Left lung (tissue), 10 donors: Measurements from ENCODE around the gene MLLT1. TPM values are rescaled to one million over a fixed set of nuclear protein-coding genes. Genes with fewer than 3 reads are reported as not detected.

Source experiments
- ATAC-seq: fragments of 200-7000 bp; cut with Tn5 transposase; one replicate; pipeline ENCODE4 v1.9.1; 2020; ENCODE audit warnings: moderate library complexity
- DNase-seq, 4 donors: peaks; one replicate each; pipeline ENCODE4 v3.0.0-alpha.2; 2013 to 2020
- H3K27ac ChIP-seq, 2 donors: fragments of 200-600 bp; sonication (generic) in 1 of 2; one replicate each; pipeline versions ENCODE4 v1.5.0 to v1.8.0; 2020 to 2021
- H3K27me3 ChIP-seq, 2 donors: fragments of 200-600 bp; sonication (generic) in 1 of 2; one replicate each; pipeline versions ENCODE4 v1.5.0 to v1.8.0; 2020 to 2021
- H3K36me3 ChIP-seq, 2 donors: fragments of 200-600 bp; sonication (generic) in 1 of 2; one replicate each; pipeline versions ENCODE4 v1.5.0 to v1.8.0; 2020 to 2021
- H3K4me1 ChIP-seq, 2 donors: fragments of 200-600 bp; one replicate each; pipeline ENCODE4 v1.8.0; 2021
- H3K4me3 ChIP-seq, 2 donors: fragments of 200-600 bp; sonication (generic) in 1 of 2; one replicate each; pipeline versions ENCODE4 v1.5.0 to v1.8.0; 2020 to 2021; ENCODE audit warnings: mild to moderate bottlenecking in 1 of 2
- H3K9me3 ChIP-seq, 2 donors: fragments of 200-600 bp; sonication (generic) in 1 of 2; one replicate each; pipeline versions ENCODE4 v1.5.0 to v1.8.0; 2020 to 2021
- CTCF ChIP-seq, 2 donors: fragments of 200-600 bp; sonication (generic) in 1 of 2; IDR thresholded peaks; one replicate each; pipeline versions ENCODE4 v1.5.0 to v1.8.0; 2021; ENCODE audit warnings: antibody characterized with exemption in 2 of 2
- intact Hi-C, 2 donors: fragments of 100-400 bp; cut with DNase I; formaldehyde crosslinking; loops; one replicate each; pipeline versions ENCODE4 v1.11.2 to v1.14.2; 2022
- polyA plus RNA-seq, 6 donors: library from polyadenylated mRNA; unstranded; fragments of 120-200 nt; gene quantifications; one replicate each; pipeline ENCODE4 v1.2.1, GENCODE V29; 2013; ENCODE audit not compliant: insufficient read length in 6 of 6
- total RNA-seq, 2 donors: library from RNA; stranded (reverse); fragmentation: NEBNext Ultra II Directional; extraction: Animal tissue kit (Norgen Biotek cat#: 25700); gene quantifications; one replicate each; pipeline ENCODE4 v1.2.1, GENCODE V29; 2021
- donor health status: DM: no; HTN: yes; CAD: no.
- donor health status: DM: no; HTN: no; CAD: no.

Gene MLLT1
- total and polyA plus RNA-seq, 8 donors: 69.3 to 106 (median 81.4) TPM

GRCh38 chr19:6264803-6265202 lies 15.0 kb downstream of the MLLT1 start:
- peaks cover 0 to 89% of the 10 kb centered on the region in 2 donors for H3K36me3 ChIP-seq
- no peak for ATAC-seq
- H3K27me3 ChIP-seq: no peaks in the 10 kb centered on the region
- no peak for DNase-seq
- no peaks in the 10 kb centered on the region for H3K9me3 ChIP-seq
- peaks cover 15 to 77% of the 10 kb centered on the region in 2 donors for H3K4me1 ChIP-seq
- H3K4me3 ChIP-seq: no peak overlapping the region
- no peak for TF ChIP-seq CTCF (IDR thresholded peaks at IDR 0.05)
- H3K27ac ChIP-seq: peak overlapping the region in 1 of 2 donors; percentile 23
- intact Hi-C loops: no loop called here

GRCh38 chr19:6263735-6264444 lies 15.9 kb downstream of the MLLT1 start:
- DNase-seq (no peak), ATAC-seq (no peak)
- Histone ChIP-seq H3K27ac (peak overlapping the region in 1 of 2 donors; percentile 23), H3K27me3 (no peaks in the 10 kb centered on the region), H3K9me3 (no peaks in the 10 kb centered on the region), H3K36me3 (peaks cover 0 to 89% of the 10 kb centered on the region in 2 donors), H3K4me3 (no peak overlapping the region), H3K4me1 (peaks cover 6 to 74% of the 10 kb centered on the region in 2 donors)
- no peak for TF ChIP-seq CTCF (IDR thresholded peaks at IDR 0.05)
- intact Hi-C loops: no loop called here

DNA sequence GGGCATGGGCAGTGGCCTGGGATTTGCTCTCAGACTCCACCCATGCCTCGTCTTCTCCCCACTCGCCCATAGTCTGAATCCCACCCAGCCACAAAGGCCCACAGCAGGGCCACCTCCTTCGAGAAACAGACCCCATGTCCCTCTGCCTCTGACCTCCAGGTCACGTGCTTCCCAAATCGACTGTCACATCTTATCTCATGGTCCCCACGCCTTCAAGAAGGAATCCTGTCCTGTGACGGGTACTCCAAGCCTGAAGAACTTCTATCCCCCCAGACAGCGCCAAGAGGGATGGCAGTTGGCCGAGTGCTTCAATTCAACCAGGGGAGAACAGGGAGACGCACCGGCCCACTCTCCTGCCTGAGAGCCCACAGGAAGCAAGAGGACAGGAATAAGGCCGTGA lies 16.5 kb downstream of the MLLT1 start:
- H3K36me3 ChIP-seq: peaks cover 0 to 89% of the 10 kb centered on the region in 2 donors
- H3K9me3 ChIP-seq: no peaks in the 10 kb centered on the region
- ATAC-seq (no peak), DNase-seq (no peak)
- intact Hi-C loops: no loop called here
- H3K27ac ChIP-seq: no peak overlapping the region
- H3K4me3 ChIP-seq: no peak overlapping the region
- no peak for TF ChIP-seq CTCF (IDR thresholded peaks at IDR 0.05)
- H3K4me1 ChIP-seq: peaks cover under 1 to 68% of the 10 kb centered on the region in 2 donors
- no peaks in the 10 kb centered on the region for H3K27me3 ChIP-seq

- DNase-seq: no peak
- no peak for TF ChIP-seq CTCF (IDR thresholded peaks at IDR 0.05)
- H3K36me3 ChIP-seq: peaks cover 0 to 89% of the 10 kb centered on the region in 2 donors
- no peaks in the 10 kb centered on the region for H3K27me3 ChIP-seq
- peaks cover 0 to 64% of the 10 kb centered on the region in 2 donors for H3K4me1 ChIP-seq
- H3K9me3 ChIP-seq: no peaks in the 10 kb centered on the region
- no peak overlapping the region for H3K27ac ChIP-seq
- no peak overlapping the region for H3K4me3 ChIP-seq
- intact Hi-C loops: no loop called here
- ATAC-seq: no peak
Measured at GRCh38 chr19:6262519-6262918, 17.3 kb downstream of the MLLT1 start.

DNA sequence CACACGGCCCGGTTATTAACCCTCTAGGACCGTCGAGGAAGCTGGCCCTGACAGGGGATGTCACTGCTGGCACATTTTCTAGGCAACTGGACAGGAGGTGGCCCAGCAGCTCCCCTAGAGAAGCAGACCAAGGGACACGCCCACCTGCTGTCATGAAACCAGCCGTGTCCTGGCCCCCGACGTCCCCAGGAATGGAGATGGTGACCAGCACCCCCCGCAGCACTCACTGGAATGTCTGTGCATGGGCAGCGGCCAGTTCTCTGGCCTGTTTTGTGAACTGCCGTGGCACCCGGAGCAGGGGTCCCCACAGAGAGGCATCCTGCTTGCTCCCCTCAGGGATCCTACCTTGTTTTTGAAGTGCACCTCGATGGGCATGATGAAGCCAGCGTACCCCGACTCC lies 17.9 kb downstream of the MLLT1 start:
- peaks cover 0 to 83% of the 10 kb centered on the region in 2 donors for H3K36me3 ChIP-seq
- intact Hi-C loops: no loop called here
- peak overlapping the region in 1 of 2 donors; percentile 26 for H3K27ac ChIP-seq

More for the DNA sequence above, 17.9 kb downstream of the MLLT1 start:
- Histone ChIP-seq H3K27me3 (no peaks in the 10 kb centered on the region), H3K4me3 (no peak overlapping the region), H3K4me1 (peaks cover 0 to 61% of the 10 kb centered on the region in 2 donors), H3K9me3 (no peaks in the 10 kb centered on the region)
- DNase-seq (no peak), ATAC-seq (no peak)
- no peak for TF ChIP-seq CTCF (IDR thresholded peaks at IDR 0.05)
